Measurements from ENCODE around the gene SLC35B4. TPM values are rescaled to one million over a fixed set of nuclear protein-coding genes. Genes with fewer than 3 reads are reported as not detected.

Gene SLC35B4
- total RNA-seq, 4 donors from 2014 or later, result 3.1 to 9.4 (median 4.2) TPM

DNA sequence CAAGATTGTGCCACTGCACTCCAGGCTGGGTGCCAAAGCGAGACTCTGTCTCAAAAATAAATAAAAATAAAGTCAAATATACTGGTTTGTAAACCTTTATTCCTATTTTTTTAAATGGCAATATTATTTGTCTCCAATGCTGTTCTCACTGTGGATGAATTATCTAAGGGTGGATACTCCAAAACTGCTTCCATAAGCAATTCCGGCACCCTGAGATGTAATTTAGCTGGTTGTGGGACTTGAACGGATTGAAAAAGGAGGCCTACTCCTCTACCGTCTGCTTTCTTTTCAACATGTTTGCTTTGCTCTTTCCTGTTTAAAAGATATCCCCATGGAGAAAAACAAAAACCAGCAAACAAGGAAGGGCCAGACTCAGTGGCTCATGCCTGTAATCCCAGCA lies 54.4 kb downstream of the SLC35B4 start:
- H3K36me3 ChIP-seq, result no peaks in the 10 kb centered on the region
- H3K27me3 ChIP-seq, result no peaks in the 10 kb centered on the region
- no peak overlapping the region for H3K27ac ChIP-seq
- no peaks in the 10 kb centered on the region for H3K4me1 ChIP-seq
- no peak overlapping the region for H3K4me3 ChIP-seq
- H3K9me3 ChIP-seq, result no peaks in the 10 kb centered on the region
- TF ChIP-seq EP300 (IDR thresholded peaks at IDR 0.05), result no peak
- no peak for TF ChIP-seq POLR2AphosphoS5 (IDR thresholded peaks at IDR 0.05)
- TF ChIP-seq POLR2A (IDR thresholded peaks at IDR 0.05), result no peak
- no peak for TF ChIP-seq CTCF (IDR thresholded peaks at IDR 0.05)
- WGBS, result 87% methylated on average over 4 of the region's 4 CpGs
- no peak for DNase-seq (ENCODE audit: low spot score in 2 of 2)

- H3K27ac ChIP-seq, result no peak overlapping the region
- no peaks in the 10 kb centered on the region for H3K9me3 ChIP-seq
- H3K36me3 ChIP-seq, result no peaks in the 10 kb centered on the region
- 83% methylated on average over 5 of the region's 5 CpGs for WGBS
- H3K4me3 ChIP-seq, result no peak overlapping the region
- no peak for DNase-seq (ENCODE audit: low spot score in 2 of 2)
- no peaks in the 10 kb centered on the region for H3K4me1 ChIP-seq
- no peaks in the 10 kb centered on the region for H3K27me3 ChIP-seq
- no peak for TF ChIP-seq POLR2AphosphoS5 (IDR thresholded peaks at IDR 0.05)
- TF ChIP-seq POLR2A (IDR thresholded peaks at IDR 0.05), result no peak
- no peak for TF ChIP-seq EP300 (IDR thresholded peaks at IDR 0.05)
- no peak for TF ChIP-seq CTCF (IDR thresholded peaks at IDR 0.05)
Measured at GRCh38 chr7:134255814-134256213, 60.9 kb downstream of the SLC35B4 start.

GRCh38 chr7:134254311-134254710 lies 62.4 kb downstream of the SLC35B4 start:
- DNase-seq (ENCODE audit: low spot score in 2 of 2), result no peak
- Histone ChIP-seq H3K9me3 (no peaks in the 10 kb centered on the region), H3K4me1 (no peaks in the 10 kb centered on the region), H3K27ac (no peak overlapping the region), H3K36me3 (no peaks in the 10 kb centered on the region), H3K4me3 (no peak overlapping the region), H3K27me3 (no peaks in the 10 kb centered on the region)
- TF ChIP-seq CTCF (IDR thresholded peaks at IDR 0.05) (no peak), POLR2AphosphoS5 (IDR thresholded peaks at IDR 0.05) (no peak), EP300 (IDR thresholded peaks at IDR 0.05) (no peak), POLR2A (IDR thresholded peaks at IDR 0.05) (no peak)
- 92% methylated on average over 3 of the region's 3 CpGs for WGBS

DNA sequence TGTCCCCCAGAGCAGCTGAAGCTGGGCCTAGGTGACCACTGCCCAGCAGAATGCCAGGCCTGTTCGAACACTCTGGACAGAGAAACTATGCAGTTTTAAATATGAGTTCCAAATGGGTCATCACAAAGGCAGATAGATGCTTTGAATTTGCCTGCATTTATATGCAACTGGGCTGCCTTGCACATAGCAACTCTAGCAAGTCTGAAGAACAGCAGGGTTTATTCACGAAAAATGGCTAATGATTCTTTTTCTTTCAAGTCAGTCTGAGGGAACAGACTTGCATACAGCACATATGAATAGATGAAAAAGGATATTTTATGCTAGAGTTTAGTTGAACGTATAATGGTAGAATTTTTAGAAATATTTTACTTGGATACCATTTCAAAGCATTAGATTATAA lies 68.5 kb downstream of the SLC35B4 start:
- H3K9me3 ChIP-seq, result no peaks in the 10 kb centered on the region
- TF ChIP-seq POLR2A (IDR thresholded peaks at IDR 0.05) (no peak), POLR2AphosphoS5 (IDR thresholded peaks at IDR 0.05) (no peak), EP300 (IDR thresholded peaks at IDR 0.05) (no peak), CTCF (IDR thresholded peaks at IDR 0.05) (no peak)
- no peaks in the 10 kb centered on the region for H3K4me1 ChIP-seq
- no peak overlapping the region for H3K27ac ChIP-seq
- no peaks in the 10 kb centered on the region for H3K27me3 ChIP-seq
- WGBS, result 85% methylated on average over 3 of the region's 3 CpGs
- H3K36me3 ChIP-seq, result no peaks in the 10 kb centered on the region
- no peak overlapping the region for H3K4me3 ChIP-seq
- DNase-seq (ENCODE audit: low spot score in 2 of 2), result no peak

GRCh38 chr7:134246761-134247160 lies 70.0 kb downstream of the SLC35B4 start:
- Histone ChIP-seq H3K27ac (no peak overlapping the region), H3K4me1 (no peaks in the 10 kb centered on the region), H3K36me3 (no peaks in the 10 kb centered on the region), H3K9me3 (no peaks in the 10 kb centered on the region), H3K27me3 (no peaks in the 10 kb centered on the region), H3K4me3 (no peak overlapping the region)
- DNase-seq (ENCODE audit: low spot score in 2 of 2), result no peak
- 78% methylated on average over 2 of the region's 2 CpGs for WGBS
- no peak for TF ChIP-seq EP300 (IDR thresholded peaks at IDR 0.05)
- no peak for TF ChIP-seq POLR2A (IDR thresholded peaks at IDR 0.05)

DNA sequence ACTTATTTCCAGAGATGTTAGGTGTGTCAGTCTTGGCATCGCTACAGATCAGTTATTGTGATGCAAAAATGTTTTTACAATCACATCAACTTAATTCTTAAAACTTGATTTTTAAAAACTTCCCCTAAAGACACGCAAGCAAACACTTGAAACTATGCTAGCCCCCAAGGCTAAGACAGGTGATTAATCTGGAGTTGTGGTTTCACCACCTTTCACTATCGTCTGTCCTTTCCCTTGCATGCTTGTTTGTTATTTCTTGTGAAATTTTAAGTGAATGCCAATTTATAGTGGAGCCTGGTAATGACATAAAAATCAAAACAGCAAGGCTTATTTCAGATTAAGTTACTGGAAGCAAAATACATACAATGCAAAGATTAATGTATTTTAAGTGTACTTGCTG lies 70.4 kb downstream of the SLC35B4 start:
- no peak for DNase-seq (ENCODE audit: low spot score in 2 of 2)
- Histone ChIP-seq H3K27me3 (no peaks in the 10 kb centered on the region), H3K4me3 (no peak overlapping the region), H3K27ac (no peak overlapping the region), H3K4me1 (no peaks in the 10 kb centered on the region), H3K36me3 (no peaks in the 10 kb centered on the region), H3K9me3 (no peaks in the 10 kb centered on the region)
- WGBS, result 52% methylated on average over 3 of the region's 3 CpGs
- TF ChIP-seq POLR2A (IDR thresholded peaks at IDR 0.05) (no peak), CTCF (IDR thresholded peaks at IDR 0.05) (no peak), EP300 (IDR thresholded peaks at IDR 0.05) (no peak), POLR2AphosphoS5 (IDR thresholded peaks at IDR 0.05) (no peak)

Measured in suprapubic skin (tissue), 4 donors.